Hepatocyte (in vitro differentiated cells): ENCODE data around the gene KRT3.

Experiments used
- EZH2 ChIP-seq: fragments of 200-600 bp; sonication (generic); IDR thresholded peaks from 2 replicates; pipeline ENCODE4 v1.6.1; 2016; ENCODE audit warnings: antibody characterized with exemption, mild to moderate bottlenecking, borderline replicate concordance
- TF ChIP-seq, protein P1 (sequence below): fragments of 200-600 bp; sonication (generic); IDR thresholded peaks from 2 replicates; pipeline ENCODE4 v1.5.1; 2016; ENCODE audit warnings: antibody characterized with exemption, mild to moderate bottlenecking; ENCODE audit not compliant: poor library complexity

DNA sequence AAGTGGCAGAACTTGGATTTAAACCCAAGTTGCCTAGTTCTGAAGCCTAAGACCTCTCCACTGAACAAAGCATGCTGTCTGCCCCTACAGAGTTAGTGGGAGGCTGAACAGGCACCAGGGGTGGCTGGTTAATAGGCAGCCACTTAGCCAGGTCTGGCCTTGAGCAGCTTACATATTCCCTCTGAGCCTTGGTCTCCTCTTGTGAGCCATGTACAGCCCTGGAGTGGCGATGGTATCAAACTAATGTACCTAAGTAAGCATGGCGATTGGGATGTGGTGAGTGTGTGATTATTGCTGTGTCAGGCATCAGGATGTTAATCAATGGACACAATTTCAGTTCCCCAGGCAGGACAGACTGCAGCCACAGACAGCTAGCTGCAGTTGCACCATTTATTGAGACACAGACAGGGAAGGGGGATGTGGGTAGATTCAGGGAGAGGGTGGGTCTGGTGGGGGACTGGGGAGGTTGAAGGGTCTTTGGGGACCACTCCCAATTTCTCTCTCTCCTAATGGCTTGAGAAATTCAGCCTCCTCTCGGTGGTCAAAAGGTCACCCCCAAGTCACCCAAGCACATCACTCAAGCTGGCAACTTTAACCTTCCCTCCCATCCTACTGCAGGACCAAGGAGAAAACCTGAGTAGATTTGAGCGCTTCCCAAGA is 25.3 kb upstream of the KRT3 start:
- TF ChIP-seq, protein P1, sequence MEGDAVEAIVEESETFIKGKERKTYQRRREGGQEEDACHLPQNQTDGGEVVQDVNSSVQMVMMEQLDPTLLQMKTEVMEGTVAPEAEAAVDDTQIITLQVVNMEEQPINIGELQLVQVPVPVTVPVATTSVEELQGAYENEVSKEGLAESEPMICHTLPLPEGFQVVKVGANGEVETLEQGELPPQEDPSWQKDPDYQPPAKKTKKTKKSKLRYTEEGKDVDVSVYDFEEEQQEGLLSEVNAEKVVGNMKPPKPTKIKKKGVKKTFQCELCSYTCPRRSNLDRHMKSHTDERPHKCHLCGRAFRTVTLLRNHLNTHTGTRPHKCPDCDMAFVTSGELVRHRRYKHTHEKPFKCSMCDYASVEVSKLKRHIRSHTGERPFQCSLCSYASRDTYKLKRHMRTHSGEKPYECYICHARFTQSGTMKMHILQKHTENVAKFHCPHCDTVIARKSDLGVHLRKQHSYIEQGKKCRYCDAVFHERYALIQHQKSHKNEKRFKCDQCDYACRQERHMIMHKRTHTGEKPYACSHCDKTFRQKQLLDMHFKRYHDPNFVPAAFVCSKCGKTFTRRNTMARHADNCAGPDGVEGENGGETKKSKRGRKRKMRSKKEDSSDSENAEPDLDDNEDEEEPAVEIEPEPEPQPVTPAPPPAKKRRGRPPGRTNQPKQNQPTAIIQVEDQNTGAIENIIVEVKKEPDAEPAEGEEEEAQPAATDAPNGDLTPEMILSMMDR = no peak
- no peak for TF ChIP-seq EZH2
